Osteoblast (primary cell): Measurements from ENCODE around the gene PLXND1. TPM values are rescaled to one million over a fixed set of nuclear protein-coding genes. Genes with fewer than 3 reads are reported as not detected.

ENCODE experiments used
- DNase-seq: peaks from one replicate; pipeline ENCODE4 v3.0.0; 2011; ENCODE audit warnings: low spot score, mixed read lengths; ENCODE audit not compliant: insufficient read length; ENCODE audit errors: missing footprints
- H2AFZ ChIP-seq: 2 replicates; pipeline ENCODE4 v1.6.0; 2011; ENCODE audit warnings: mild to moderate bottlenecking, low read length
- H3K27ac ChIP-seq: 2 replicates; pipeline ENCODE4 v1.5.1; 2011; ENCODE audit warnings: mild to moderate bottlenecking, low read depth, low read length, moderate library complexity
- H3K27me3 ChIP-seq: 2 replicates; pipeline ENCODE4 v1.6.0; 2012; ENCODE audit warnings: mild to moderate bottlenecking, control low read depth, inconsistent platforms, low read length, moderate library complexity; ENCODE audit not compliant: insufficient read depth
- H3K36me3 ChIP-seq: 2 replicates; pipeline ENCODE4 v1.5.1; 2011; ENCODE audit warnings: mild to moderate bottlenecking, low read length, control low read depth, moderate library complexity; ENCODE audit not compliant: insufficient read depth
- H3K4me1 ChIP-seq: 2 replicates; pipeline ENCODE4 v1.5.1; 2011; ENCODE audit warnings: mild to moderate bottlenecking, low read length, control low read depth, moderate library complexity; ENCODE audit not compliant: insufficient read depth
- H3K4me2 ChIP-seq: 2 replicates; pipeline ENCODE4 v1.6.0; 2011; ENCODE audit warnings: mild to moderate bottlenecking, low read length; ENCODE audit not compliant: insufficient read depth
- H3K4me3 ChIP-seq: fragments of 200-600 bp; sonication (generic); 3 replicates; pipeline ENCODE4 v1.5.1; 2012; ENCODE audit warnings: mild to moderate bottlenecking, low read length, inconsistent platforms; ENCODE audit not compliant: insufficient read depth
- H3K79me2 ChIP-seq: 2 replicates; pipeline ENCODE4 v1.6.0; 2012; ENCODE audit warnings: mild to moderate bottlenecking, low read length, control low read depth, inconsistent platforms; ENCODE audit not compliant: insufficient read depth
- H3K9me3 ChIP-seq: 2 replicates; pipeline ENCODE4 v1.5.1; 2011; ENCODE audit warnings: low read depth, low read length, control low read depth
- H4K20me1 ChIP-seq: 2 replicates; pipeline ENCODE4 v1.6.0; 2012; ENCODE audit warnings: mild to moderate bottlenecking, low read length, control low read depth; ENCODE audit not compliant: insufficient read depth
- total RNA-seq: library from RNA; depleted of rRNA; stranded (reverse); fragments of >200 nt; gene quantifications from 2 replicates; pipeline ENCODE4 v1.2.3, GENCODE V29; 2012
- TF ChIP-seq, protein P1 (sequence below): IDR thresholded peaks from 2 replicates; pipeline ENCODE4 v1.5.1; 2011; ENCODE audit warnings: mild to moderate bottlenecking, low read depth, low read length, moderate library complexity; ENCODE audit errors: extremely low read depth

Gene PLXND1
- total RNA-seq, 1 donor: 134 TPM

DNA sequence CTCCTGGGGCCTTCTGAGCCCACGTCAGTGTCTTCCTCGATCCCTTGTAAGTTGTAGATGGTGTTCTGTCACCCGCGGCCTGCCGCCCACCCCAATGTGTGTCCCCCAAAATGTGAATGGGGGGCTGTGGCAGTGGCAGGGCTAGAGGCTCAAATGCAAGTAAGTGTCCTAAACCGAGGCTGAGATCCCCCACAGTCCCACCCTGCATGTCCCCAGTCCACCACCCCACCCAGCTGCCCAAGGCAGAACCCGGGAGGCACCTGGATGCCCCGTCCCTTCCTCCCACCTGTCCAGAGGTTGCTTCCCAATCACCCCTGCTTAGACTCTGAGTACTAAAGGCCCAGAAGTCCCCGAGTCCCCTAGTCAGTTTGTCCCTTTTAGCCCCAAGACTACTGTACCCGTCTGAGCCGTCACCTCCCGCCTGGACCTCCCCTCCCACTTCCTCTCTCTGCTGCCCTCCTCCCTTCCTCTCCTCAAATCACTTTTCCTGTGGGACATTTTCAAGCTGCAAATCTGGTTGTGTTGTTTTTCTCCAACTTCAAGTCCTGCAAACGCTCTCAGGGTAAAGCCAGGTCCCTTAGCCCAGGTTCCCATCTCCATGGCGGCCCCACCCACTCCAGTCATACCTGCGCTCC is 11.8 kb upstream of the PLXND1 start:
- TF ChIP-seq, protein P1, sequence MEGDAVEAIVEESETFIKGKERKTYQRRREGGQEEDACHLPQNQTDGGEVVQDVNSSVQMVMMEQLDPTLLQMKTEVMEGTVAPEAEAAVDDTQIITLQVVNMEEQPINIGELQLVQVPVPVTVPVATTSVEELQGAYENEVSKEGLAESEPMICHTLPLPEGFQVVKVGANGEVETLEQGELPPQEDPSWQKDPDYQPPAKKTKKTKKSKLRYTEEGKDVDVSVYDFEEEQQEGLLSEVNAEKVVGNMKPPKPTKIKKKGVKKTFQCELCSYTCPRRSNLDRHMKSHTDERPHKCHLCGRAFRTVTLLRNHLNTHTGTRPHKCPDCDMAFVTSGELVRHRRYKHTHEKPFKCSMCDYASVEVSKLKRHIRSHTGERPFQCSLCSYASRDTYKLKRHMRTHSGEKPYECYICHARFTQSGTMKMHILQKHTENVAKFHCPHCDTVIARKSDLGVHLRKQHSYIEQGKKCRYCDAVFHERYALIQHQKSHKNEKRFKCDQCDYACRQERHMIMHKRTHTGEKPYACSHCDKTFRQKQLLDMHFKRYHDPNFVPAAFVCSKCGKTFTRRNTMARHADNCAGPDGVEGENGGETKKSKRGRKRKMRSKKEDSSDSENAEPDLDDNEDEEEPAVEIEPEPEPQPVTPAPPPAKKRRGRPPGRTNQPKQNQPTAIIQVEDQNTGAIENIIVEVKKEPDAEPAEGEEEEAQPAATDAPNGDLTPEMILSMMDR: no peak
- Histone ChIP-seq H4K20me1 (no peaks in the 10 kb centered on the region), H3K9me3 (no peaks in the 10 kb centered on the region), H2AFZ (no peak overlapping the region), H3K27ac (no peak overlapping the region), H3K4me2 (no peak overlapping the region), H3K4me3 (no peak overlapping the region), H3K79me2 (no peaks in the 10 kb centered on the region), H3K36me3 (no peaks in the 10 kb centered on the region), H3K27me3 (no peaks in the 10 kb centered on the region), H3K4me1 (peaks cover 15% of the 10 kb centered on the region)
- peak; percentile 70 for DNase-seq

DNA sequence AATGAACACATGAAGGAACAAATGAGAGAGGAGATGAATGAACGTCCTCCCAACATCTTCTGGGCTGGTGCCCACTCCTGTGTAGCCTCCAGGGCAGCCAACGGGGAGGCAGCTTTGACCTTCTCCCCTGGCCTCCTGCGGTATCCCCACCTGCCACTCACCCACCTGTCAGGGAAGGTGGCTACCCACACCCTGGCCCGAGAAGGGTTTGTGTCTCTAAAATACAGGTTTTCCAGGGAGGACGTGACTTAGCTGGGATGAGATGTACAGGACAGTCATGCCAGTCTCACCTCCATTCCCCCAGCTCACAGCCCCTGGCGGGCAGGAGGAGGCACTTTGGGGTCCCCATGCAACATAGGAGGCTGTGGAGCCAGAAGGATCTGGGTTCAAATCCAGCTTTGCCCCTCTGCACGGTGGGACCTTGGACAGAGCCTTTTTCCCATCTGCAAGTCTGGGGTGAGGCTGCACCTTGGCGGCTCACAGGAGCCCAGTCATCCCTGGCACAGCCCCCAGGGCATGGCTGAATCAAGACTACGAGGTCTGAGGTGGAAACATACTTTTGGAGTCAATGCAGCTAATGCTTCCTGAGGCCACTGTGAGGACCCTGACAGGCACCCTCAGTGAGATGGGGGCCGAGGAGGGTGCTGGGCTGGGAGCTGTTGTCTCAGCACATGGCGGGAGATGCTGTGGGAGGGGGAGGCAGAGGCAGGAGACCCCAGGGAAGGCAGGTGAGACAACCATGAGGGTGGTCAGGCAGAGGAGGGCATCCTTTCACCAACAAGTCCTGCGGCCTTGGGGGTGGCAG is 11.1 kb upstream of the PLXND1 start:
- Histone ChIP-seq H3K79me2 (no peaks in the 10 kb centered on the region), H3K36me3 (no peaks in the 10 kb centered on the region), H3K27me3 (no peaks in the 10 kb centered on the region), H3K4me1 (peaks cover 19% of the 10 kb centered on the region), H4K20me1 (no peaks in the 10 kb centered on the region), H3K4me3 (no peak overlapping the region), H3K27ac (no peak overlapping the region), H2AFZ (no peak overlapping the region), H3K9me3 (no peaks in the 10 kb centered on the region), H3K4me2 (no peak overlapping the region)
- TF ChIP-seq, protein P1: no peak
- DNase-seq: peak; percentile 58

DNA sequence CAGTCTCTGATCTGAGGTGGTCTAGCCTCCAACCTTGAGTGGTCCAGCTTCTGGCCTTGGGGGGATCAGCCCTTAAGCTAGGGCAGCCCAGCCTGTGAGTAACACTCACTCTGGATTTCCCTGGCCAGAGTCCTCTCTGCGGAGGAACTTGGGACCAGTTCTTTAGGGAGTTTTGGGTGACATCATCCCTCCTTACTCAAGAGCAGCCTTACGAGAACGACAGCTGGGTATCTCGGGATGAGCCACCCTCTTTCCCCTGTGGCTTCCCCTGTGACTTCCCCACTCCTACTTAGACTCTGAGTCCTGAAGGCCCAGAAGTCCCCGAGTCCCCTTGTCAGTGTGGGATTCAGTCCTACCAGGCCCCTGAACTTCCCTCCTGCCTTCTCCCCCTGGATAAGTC is 10.2 kb upstream of the PLXND1 start:
- peaks cover 28% of the 10 kb centered on the region for H3K4me1 ChIP-seq
- no peaks in the 10 kb centered on the region for H4K20me1 ChIP-seq
- peak; percentile 96 for DNase-seq
- peak overlapping the region; percentile 12 for H3K27ac ChIP-seq
- H3K79me2 ChIP-seq: no peaks in the 10 kb centered on the region
- H3K4me3 ChIP-seq: no peak overlapping the region
- H2AFZ ChIP-seq: peak overlapping the region; percentile 43
- no peaks in the 10 kb centered on the region for H3K36me3 ChIP-seq
- no peak overlapping the region for H3K4me2 ChIP-seq
- TF ChIP-seq, protein P1: no peak
- H3K9me3 ChIP-seq: no peaks in the 10 kb centered on the region
- no peaks in the 10 kb centered on the region for H3K27me3 ChIP-seq

DNA sequence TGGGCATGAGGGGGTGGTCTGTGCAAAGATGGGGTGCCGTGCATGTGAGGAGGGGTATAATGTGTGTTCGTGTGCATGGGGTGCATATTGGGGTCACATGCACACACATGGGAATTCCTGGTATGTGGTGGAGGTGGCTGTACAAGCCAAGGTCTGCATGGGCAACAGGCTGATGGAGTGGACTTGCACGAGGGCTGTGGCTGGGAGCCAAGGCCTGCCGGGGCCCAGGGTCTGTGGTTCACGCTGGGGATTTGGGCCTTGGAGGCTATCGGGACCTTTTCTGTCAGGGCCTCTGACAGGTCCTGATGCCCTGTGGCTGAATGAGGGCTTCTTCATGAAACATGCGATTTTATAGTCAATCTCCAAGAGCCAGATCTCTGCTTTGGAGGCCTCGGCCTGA is 9.8 kb upstream of the PLXND1 start:
- Histone ChIP-seq H3K9me3 (no peaks in the 10 kb centered on the region), H4K20me1 (no peaks in the 10 kb centered on the region), H2AFZ (peak overlapping the region; percentile 43), H3K36me3 (no peaks in the 10 kb centered on the region), H3K4me1 (peaks cover 31% of the 10 kb centered on the region), H3K27ac (no peak overlapping the region), H3K4me3 (no peak overlapping the region), H3K27me3 (no peaks in the 10 kb centered on the region), H3K4me2 (no peak overlapping the region), H3K79me2 (no peaks in the 10 kb centered on the region)
- peak; percentile 85 for DNase-seq
- TF ChIP-seq, protein P1: no peak
